ENCODE data around the gene SLC13A4.

- TF ChIP-seq CTCF (IDR thresholded peaks at IDR 0.05; ENCODE audit: insufficient read depth, low read length) (no peak), POLR2AphosphoS5 (IDR thresholded peaks at IDR 0.05; ENCODE audit: low read depth) (no peak), REST (IDR thresholded peaks at IDR 0.05; ENCODE audit: insufficient replicate concordance, low read depth) (no peak), GABPA (IDR thresholded peaks at IDR 0.05; ENCODE audit: low read depth) (no peak), SPI1 (IDR thresholded peaks at IDR 0.05; ENCODE audit: borderline replicate concordance, low read depth) (no peak)
Observed at GRCh38 chr7:135718794-135719437, 9.1 kb downstream of the SLC13A4 start.

All from HL-60 (cell line).